Stomach (tissue), 9 donors: ENCODE measurements around the gene P2RY12. TPM values are rescaled to one million over a fixed set of nuclear protein-coding genes. Genes with fewer than 3 reads are reported as not detected.

Experiments used
- DNase-seq, 2 donors: peaks; one replicate each; pipeline versions ENCODE4 v3.0.0 to v3.0.0-alpha.2; 2013 to 2019
- H3K27ac ChIP-seq, 5 donors: fragments of 200-600 bp in 4 of 5; sonication (generic) in 4 of 5; one replicate each; pipeline ENCODE4 v1.5.1; 2013 to 2019; ENCODE audit warnings: mild to moderate bottlenecking in 1 of 5, moderate library complexity in 1 of 5
- H3K27me3 ChIP-seq, 3 donors: fragments of 200-600 bp; sonication (generic); one replicate each; pipeline ENCODE4 v1.5.1; 2017 to 2019; ENCODE audit warnings: mixed run types in 1 of 3
- H3K36me3 ChIP-seq, 4 donors: fragments of 200-600 bp; sonication (generic); 1 replicate in 3 of 4; 2 replicates in 1 of 4; pipeline ENCODE4 v1.5.1; 2016 to 2019
- H3K4me1 ChIP-seq, 4 donors: fragments of 200-600 bp; sonication (generic); one replicate each; pipeline ENCODE4 v1.5.1; 2016 to 2019
- H3K4me3 ChIP-seq, 4 donors: fragments of 200-600 bp; sonication (generic) in 3 of 4; one replicate each; pipeline ENCODE4 v1.5.1; 2016 to 2019; ENCODE audit warnings: mild to moderate bottlenecking in 1 of 4
- H3K9me3 ChIP-seq, 4 donors: fragments of 200-600 bp; sonication (generic); one replicate each; pipeline ENCODE4 v1.5.1; 2016 to 2019
- CTCF ChIP-seq, 7 experiments: fragments of 450-650 bp in 4 of 7; fragments of 200-600 bp in 3 of 7; sonication (generic) in 3 of 7; IDR thresholded peaks; one replicate each; pipeline ENCODE4 v1.5.1; 2016 to 2019; ENCODE audit warnings: antibody characterized with exemption in 7 of 7, control low read depth in 2 of 7, mild to moderate bottlenecking in 1 of 7
- EP300 ChIP-seq: sonication (generic); formaldehyde crosslinking; IDR thresholded peaks from one replicate; pipeline ENCODE4 v1.6.1; 2017; ENCODE audit warnings: antibody characterized with exemption
- POLR2A ChIP-seq, 4 donors: fragments of 450-650 bp; IDR thresholded peaks; one replicate each; pipeline ENCODE4 v1.6.1; 2016; ENCODE audit warnings: antibody characterized with exemption in 4 of 4, control low read depth in 2 of 4, mild to moderate bottlenecking in 1 of 4, moderate library complexity in 1 of 4
- POLR2AphosphoS5 ChIP-seq, 3 donors: sonication (generic); formaldehyde crosslinking; IDR thresholded peaks; one replicate each; pipeline ENCODE4 v1.6.1; 2016; ENCODE audit warnings: antibody characterized with exemption in 3 of 3
- WGBS, 5 donors: extraction: QIAGEN DNeasy Blood & Tissue Kit in 3 of 5; methylation state at CpG; one replicate each; pipeline versions ENCODE4 v1.1.5 to v1.1.7; 2013 to 2018; 5-methylcytosine and 5-hydroxymethylcytosine counted together
- intact Hi-C: fragments of 100-400 bp; cut with DNase I; formaldehyde crosslinking; loops from one replicate; pipeline ENCODE4 v1.15.1; 2023; ENCODE audit warnings: low total_unique reads
- polyA plus RNA-seq, 3 donors: library from polyadenylated mRNA; stranded (reverse); fragments of 200-250 nt; gene quantifications; one replicate each; pipeline ENCODE4 v1.2.3, GENCODE V29; 2013
- total RNA-seq, 5 donors: library from RNA; depleted of rRNA; stranded (reverse); fragments of >200 nt; gene quantifications; one replicate each; pipeline versions ENCODE4 v1.1.0 to v1.2.3, GENCODE V29; 2014 to 2016
- donor health status: healthy with polysubstance abuse.
- donor health status: Bipolar disorder and iron deficiency.
- donor health status: healthy.

Gene P2RY12
- total and polyA plus RNA-seq, 8 donors: 0.40 to 4.8 (median 0.46) TPM; not detected in 3

- Histone ChIP-seq H3K36me3 (no peaks in the 10 kb centered on the region), H3K27ac (no peak overlapping the region), H3K4me3 (no peak overlapping the region), H3K9me3 (no peaks in the 10 kb centered on the region), H3K4me1 (no peaks in the 10 kb centered on the region), H3K27me3 (no peaks in the 10 kb centered on the region)
- DNase-seq: no peak
- 82 to 89% (median 88%) methylated on average over 2 of the region's 2 CpGs for WGBS, 5 donors
- intact Hi-C loops: no loop called here
- no peak for TF ChIP-seq EP300
Measured at GRCh38 chr3:151428386-151428785, 43.8 kb upstream of the P2RY12 start.

- Histone ChIP-seq H3K36me3 (no peaks in the 10 kb centered on the region), H3K27ac (no peak overlapping the region), H3K27me3 (no peaks in the 10 kb centered on the region), H3K4me1 (no peaks in the 10 kb centered on the region), H3K4me3 (no peak overlapping the region), H3K9me3 (no peaks in the 10 kb centered on the region)
- intact Hi-C loops: no loop called here
- DNase-seq: no peak
- no peak for TF ChIP-seq CTCF (IDR thresholded peaks at IDR 0.05)
- TF ChIP-seq POLR2AphosphoS5 (IDR thresholded peaks at IDR 0.05): no peak
- no peak for TF ChIP-seq EP300
- no peak for TF ChIP-seq POLR2A (IDR thresholded peaks at IDR 0.05)
Measured at GRCh38 chr3:151426341-151426657, 41.7 kb upstream of the P2RY12 start.

GRCh38 chr3:151425627-151426340 lies 41.2 kb upstream of the P2RY12 start:
- WGBS, 5 donors: 75 to 83% (median 81%) methylated on average over 4 of the region's 4 CpGs
- H3K4me3 ChIP-seq: no peak overlapping the region
- TF ChIP-seq POLR2AphosphoS5 (IDR thresholded peaks at IDR 0.05) (no peak), POLR2A (IDR thresholded peaks at IDR 0.05) (no peak), EP300 (no peak), CTCF (IDR thresholded peaks at IDR 0.05) (no peak)
- H3K4me1 ChIP-seq: no peaks in the 10 kb centered on the region
- H3K27me3 ChIP-seq: no peaks in the 10 kb centered on the region
- no peak overlapping the region for H3K27ac ChIP-seq
- no peaks in the 10 kb centered on the region for H3K9me3 ChIP-seq
- DNase-seq: no peak
- H3K36me3 ChIP-seq: no peaks in the 10 kb centered on the region
- intact Hi-C loops: no loop called here

GRCh38 chr3:151423091-151423490 lies 38.5 kb upstream of the P2RY12 start:
- Histone ChIP-seq H3K9me3 (no peaks in the 10 kb centered on the region), H3K27me3 (no peaks in the 10 kb centered on the region), H3K4me1 (no peaks in the 10 kb centered on the region), H3K36me3 (no peaks in the 10 kb centered on the region), H3K4me3 (no peak overlapping the region), H3K27ac (no peak overlapping the region)
- DNase-seq: no peak
- intact Hi-C loops: no loop called here
- 80 to 83% (median 80%) methylated on average over 5 of the region's 5 CpGs for WGBS, 5 donors
- TF ChIP-seq CTCF (IDR thresholded peaks at IDR 0.05) (no peak), EP300 (no peak), POLR2A (IDR thresholded peaks at IDR 0.05) (no peak), POLR2AphosphoS5 (IDR thresholded peaks at IDR 0.05) (no peak)

- H3K27ac ChIP-seq: no peak overlapping the region
- intact Hi-C loops: no loop called here
- no peak for DNase-seq
- WGBS, 5 donors: 76 to 85% (median 83%) methylated on average over 4 of the region's 4 CpGs
- no peak overlapping the region for H3K4me3 ChIP-seq
- no peaks in the 10 kb centered on the region for H3K4me1 ChIP-seq
- no peaks in the 10 kb centered on the region for H3K9me3 ChIP-seq
- TF ChIP-seq POLR2AphosphoS5 (IDR thresholded peaks at IDR 0.05) (no peak), POLR2A (IDR thresholded peaks at IDR 0.05) (no peak), EP300 (no peak), CTCF (IDR thresholded peaks at IDR 0.05) (no peak)
- H3K36me3 ChIP-seq: no peaks in the 10 kb centered on the region
- no peaks in the 10 kb centered on the region for H3K27me3 ChIP-seq
Measured at GRCh38 chr3:151421938-151422337, 37.4 kb upstream of the P2RY12 start.
